Stimulated activated CD8-positive, alpha-beta memory T cell treated with anti-CD3 and anti-CD28 coated beads, Interleukin-15, amount 100 ng/mL, for 24 hours (primary cell): ENCODE data around the gene KCNH1.
"Not testable (repeated sequence)": the region's sequence is repeated elsewhere in the genome, so short reads cannot be mapped to it uniquely, and the experiment has no call there.

Source experiments
- DNase-seq: peaks from one replicate; pipeline ENCODE4 v3.0.0-alpha.2; 2020; ENCODE audit warnings: low read depth

KCNH1 gene

DNA sequence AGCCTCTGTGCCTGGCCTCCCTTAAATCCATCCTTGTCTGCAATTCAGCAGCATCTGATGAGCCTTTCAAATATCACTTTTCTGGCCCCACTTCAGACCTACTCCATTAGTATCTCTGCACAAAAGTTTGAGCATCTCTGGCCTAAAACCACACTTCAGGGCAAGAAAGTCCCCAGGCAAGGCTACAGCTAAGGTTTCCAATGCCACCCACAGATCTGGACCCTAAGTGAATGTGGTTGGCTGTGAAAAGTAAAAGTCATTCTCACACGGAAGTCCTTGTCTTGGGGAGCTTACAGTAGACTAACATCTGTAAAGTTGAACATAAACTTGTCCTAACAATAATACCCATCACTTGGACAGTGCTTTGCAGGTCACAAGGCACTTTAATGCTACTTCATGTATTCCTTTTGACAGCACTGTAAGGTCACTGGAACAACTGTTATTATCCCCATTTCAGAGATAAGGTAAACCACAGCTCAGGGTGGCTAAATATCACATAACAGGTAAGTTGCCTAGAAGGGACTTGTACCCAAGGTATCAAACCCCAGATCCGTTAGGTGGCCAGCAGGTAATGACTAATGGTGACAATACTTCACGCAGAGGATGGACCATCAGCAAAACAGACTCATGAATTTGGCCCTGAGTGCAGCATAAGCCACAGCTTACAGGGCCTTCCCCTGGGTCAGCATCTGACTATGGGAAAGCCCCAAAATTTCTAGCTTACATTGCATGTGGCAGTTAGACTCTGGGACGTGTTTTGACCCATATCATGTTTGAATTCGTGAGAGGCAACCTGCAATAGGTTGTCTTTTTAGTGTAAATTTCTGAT is 449.3 kb downstream of the KCNH1 start:
- DNase-seq = no peak

DNA sequence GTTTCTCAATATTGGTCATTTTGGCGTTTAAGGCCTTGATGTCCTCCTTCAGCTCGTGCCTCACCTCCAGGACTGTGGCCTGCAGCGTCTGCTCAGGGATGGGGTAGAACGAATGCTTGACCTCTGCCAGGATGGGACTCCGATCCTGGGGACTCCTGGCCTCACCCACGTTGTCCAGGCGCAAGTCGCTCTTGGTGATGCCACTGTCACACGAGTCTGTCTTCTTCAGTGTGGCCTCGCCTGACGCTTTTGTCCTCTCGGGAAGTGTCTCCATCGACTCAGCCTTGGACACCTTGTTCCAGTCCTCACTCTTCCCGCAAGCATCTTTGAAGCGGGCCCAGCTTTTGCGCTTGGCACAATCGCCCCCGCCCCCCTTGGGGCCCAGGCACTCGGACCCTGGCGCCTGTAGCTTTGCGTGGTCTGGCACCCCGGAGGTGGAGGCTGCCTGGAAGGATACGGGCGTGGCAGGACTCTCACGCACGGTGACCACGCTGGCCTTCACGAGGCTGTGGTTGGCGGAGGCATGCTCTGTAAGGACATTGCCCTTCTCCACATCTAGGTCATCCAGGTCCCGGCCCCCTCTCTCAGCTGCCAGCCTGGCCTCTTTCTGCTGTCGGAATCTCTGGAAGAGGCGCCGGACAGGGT is 450.4 kb downstream of the KCNH1 start:
- no peak for DNase-seq

DNA sequence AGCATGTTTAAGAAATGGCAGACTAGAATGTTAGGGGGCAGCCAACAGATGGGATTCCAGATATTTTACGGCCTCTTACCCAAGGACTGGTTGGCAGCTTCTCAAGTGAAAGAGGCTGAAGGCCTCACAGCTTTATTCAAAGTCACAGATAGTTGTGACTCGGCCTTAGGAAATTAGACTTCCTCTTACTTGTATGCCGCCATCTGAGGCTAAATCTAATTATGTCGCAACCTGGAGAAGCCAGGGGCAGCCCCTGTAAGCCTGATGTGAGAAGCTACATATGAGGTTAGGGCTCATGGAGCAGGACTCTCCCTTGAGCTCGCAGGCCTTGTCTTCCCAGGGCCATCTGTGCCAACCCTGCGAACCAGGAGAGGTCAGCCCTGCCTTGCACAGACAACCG is 452.8 kb downstream of the KCNH1 start:
- DNase-seq = no peak

DNA sequence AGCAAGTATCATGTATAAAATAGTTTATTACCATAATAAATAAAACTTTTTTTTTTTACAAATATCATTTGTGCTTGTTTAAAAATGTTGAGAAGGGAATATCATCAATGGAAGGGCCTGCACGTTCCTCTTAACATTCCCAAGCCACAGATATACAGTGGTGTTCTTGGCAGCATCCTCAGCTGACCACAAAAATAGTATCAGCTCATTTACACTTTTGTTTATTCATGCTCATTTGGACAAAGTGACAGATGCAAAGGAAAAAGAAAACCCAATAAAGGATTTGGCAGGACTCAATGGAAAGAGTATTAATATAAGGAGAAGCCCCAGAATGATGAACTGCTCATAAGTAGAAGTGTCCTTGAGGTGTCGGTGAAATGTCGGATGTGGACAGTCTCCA is 455.6 kb downstream of the KCNH1 start:
- DNase-seq = no peak

DNA sequence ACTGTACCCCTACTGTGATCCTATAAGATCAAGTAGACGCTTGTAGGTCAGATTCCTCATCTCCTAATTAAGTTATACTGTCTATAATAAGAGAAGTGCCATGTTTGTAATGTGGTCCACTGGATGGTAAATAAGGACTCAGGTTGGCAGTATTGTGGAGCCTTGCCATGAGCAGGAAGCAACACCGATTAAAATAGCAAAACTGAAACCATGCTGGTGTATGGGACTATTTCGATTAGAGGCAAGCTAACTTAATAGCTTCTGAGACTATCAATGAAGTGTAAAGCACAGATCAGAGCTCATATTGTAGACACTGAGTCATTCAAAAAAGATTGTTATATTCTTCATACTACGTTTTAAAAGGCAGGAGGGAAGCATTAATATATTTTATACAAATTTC is 456.4 kb downstream of the KCNH1 start:
- DNase-seq = no peak

DNA sequence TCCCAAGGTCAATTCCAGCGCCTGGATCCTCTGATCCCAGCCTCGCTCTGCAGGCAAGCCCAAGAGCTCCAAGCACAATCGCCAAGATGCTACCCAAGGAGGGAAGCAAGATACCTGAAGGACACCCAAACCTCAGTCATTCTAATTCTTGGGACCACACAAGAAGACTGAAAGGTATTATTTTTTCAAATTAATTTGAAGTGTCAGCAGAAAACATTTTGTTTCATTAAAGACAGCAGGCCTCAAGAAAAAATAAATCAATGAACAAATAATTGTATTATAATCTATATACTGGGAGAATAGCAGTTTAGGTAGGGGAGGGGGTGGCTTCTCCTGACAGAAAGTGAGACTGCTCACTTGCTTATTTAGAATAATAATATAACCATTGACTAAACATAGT is 457.4 kb downstream of the KCNH1 start:
- DNase-seq = no peak

DNA sequence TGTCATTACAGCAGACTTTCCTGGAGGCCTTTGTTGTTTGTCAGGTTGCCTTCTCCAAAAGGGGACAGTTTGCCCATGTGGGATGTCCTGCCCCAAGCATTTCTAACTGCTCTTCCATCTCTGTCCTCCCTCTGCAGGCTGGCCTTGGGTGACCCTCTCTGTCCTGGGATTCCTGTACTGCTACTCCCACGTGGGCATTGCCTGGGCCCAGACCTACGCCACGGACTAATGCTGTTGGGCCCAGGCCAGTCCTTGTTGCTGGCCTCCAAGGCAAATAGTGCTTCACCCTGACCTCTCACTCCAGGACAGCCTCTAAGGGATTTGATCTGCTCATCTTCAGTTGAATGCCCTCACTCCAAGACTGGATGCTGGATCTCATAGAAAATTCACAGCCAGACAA is 459.8 kb downstream of the KCNH1 start:
- no peak for DNase-seq

DNA sequence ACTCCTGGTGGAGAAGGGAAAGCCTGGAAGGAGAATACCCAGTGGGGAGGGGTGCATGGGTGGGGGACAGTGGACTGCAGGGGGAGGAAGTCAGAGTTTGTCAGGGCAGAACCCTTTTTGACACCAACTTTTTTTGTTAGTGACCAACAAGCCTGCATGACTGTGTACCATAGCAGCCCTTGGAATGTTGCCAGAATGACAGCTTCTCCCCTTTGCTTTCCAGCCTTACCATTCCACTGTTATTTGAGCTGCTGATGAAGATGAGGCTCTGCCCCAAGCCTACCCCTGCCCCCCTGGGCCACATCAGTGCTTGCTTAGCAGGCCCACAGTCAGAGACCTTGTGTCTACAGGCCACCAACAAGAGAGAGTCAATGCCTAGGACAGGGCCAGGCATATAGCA is 464.0 kb downstream of the KCNH1 start:
- DNase-seq = no peak

DNA sequence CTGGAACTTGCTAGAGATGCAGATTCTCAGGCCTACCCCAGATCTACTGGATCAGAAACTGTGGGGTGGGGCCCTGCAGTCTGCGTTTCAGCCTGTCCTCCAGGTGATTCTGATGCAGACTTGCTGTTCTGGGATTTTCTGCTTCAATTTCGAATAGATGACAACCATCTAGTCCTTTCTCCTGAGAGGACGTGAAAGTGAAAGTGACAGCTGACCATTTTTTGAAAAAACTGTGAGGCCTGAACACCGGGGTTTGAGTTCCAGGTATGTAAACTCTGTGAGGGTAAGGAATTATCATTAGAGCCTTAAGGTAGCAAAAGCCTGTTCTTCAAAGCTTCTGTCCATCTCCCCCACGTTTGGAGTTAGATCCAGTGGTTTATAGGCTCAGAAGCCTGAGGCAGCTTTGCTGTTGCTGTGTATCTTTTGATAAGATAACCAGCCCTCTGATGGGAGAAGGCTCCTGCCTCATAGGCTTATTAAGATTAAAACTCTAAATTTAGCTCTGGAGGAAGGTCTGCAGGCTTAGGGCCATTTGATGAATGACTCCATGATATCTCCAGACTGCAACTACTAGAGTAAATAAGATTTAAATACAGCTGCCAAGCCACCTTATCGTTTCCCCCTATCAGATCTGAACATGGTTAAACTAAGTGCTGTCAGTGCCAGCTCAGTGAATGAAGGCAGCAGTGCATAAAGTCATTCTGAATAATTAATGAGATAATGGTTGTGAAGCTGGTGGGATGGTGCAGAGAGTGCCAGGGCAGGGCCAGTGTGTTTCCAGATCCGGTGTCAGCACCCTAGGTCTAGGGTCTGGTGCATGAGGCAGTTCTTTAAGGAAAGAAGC is 470.0 kb downstream of the KCNH1 start:
- no peak for DNase-seq

DNA sequence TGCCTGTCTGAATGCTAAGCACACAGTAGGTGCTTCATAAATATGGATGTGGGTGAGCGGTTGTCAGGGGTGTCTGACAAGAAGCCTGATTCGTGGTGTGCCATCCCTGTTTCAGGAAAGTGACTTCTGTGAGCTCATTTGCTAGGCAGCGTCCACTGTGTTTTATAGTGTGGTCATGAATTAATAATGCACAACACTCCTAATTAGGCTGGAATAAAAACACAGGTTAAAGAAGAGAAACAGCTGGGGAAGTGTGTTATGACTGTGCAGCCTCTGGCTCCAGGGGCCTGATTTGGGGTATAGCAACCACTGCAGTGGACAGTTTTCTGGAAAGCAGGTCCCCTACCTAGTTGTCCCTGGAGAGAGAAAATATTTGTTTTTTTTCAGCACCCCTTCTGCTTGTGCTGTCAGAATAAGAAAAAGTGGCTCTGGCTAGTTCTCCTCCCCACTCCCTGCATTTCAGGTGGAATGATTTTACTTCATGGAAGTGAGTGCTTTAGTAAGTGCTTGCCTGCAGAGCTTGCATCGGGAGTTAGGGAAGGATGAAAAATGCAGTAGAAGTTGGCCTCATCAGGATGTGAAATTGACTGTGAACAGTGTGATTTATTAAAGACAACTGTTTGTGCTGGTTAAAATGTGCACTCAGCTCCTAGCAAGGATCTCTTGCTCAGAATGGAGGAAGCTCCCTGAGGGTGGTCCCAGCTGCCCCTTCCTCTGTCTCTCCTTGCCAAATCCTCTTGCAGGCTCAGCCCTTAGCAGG is 471.5 kb downstream of the KCNH1 start:
- DNase-seq = no peak

DNA sequence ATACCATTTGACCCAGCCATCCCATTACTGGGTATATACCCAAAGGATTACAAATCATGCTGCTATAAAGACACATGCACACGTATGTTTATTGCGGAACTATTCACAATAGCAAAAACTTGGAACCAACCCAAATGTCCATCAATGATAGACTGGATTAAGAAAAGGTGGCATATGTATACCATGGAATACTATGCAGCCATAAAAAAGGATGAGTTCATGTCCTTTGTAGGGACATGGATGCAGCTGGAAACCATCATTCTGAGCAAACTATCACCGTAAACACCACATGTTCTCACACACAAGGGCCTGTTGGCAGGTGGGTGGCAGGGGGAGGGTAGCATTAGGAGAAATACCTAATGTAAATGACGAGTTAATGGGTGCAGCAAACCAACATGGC is 472.4 kb downstream of the KCNH1 start:
- not testable (repeated sequence) for DNase-seq

DNA sequence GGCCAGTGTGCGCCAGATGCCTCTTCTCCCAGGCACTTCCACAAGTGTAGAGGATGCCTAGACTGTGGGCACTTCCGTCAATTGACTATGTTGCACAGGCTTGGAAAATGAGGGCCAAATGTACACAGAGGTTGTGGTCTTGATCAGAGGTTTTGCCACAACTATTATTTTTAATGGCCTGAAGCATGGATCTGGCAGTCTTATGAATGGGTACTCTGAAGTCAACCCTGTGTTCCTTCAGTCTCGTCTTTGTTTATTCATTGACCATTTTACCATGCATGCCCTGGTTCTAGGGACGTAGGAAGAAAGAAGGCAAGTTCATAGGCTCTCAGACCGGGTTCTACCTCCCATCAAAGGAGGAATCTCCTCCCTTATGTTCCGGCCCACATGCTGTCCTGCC is 476.1 kb downstream of the KCNH1 start:
- no peak for DNase-seq

DNA sequence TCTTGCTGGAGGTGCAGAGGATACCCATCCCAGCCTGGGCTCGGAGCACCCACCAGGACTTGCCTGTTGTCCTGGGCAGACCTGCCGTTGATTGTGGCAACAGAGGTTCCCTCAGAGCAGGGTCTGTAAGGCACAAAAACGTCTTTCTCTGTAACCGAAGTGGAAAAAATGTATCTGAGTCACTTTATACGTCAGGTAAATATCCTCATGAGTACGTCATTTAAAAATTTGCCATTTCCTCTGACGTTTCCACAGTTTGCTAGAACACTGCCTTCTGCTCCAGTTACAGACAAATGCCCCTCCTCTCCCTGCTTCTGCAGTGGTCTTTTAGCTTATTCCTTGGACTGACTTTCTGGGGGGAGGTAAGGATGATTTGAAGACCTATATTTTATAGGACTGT is 478.4 kb downstream of the KCNH1 start:
- no peak for DNase-seq

DNA sequence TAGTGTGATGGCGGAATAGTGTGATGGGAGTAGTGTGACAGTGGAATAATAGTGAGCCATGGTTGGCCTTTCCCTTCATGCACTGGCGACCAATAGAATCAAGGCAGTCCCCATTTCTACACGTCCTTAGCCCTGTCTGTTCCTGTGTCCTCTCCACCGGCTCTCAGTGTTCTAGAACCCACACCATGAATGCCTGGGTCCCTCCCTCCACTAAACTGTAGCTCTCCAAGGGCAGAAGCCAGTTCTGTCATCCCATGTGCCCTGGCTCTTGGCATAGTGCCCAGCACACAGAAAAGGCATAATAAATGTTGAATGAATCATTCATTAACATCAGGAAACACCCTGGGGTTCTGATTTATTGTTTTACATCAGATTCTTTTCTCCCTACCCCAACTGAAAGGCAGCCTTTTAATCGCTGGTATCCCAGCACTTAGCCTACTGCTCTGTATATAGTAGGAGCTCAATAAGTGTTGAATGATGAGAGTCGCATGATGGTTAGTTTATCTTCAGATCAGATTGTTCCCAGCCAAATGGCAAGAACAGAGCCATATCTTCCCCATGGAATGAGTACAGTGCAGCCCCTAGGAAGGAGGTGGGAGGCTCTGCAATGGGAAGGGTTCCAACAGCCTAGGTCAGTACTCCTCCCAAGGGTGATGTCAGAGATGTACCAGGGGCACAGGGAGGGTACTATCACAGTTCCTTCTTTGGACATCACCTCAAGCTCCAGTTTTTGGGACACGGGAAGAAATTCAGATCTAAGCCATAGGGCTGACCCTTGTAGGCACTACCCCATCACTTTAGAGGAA is 479.6 kb downstream of the KCNH1 start:
- no peak for DNase-seq

DNA sequence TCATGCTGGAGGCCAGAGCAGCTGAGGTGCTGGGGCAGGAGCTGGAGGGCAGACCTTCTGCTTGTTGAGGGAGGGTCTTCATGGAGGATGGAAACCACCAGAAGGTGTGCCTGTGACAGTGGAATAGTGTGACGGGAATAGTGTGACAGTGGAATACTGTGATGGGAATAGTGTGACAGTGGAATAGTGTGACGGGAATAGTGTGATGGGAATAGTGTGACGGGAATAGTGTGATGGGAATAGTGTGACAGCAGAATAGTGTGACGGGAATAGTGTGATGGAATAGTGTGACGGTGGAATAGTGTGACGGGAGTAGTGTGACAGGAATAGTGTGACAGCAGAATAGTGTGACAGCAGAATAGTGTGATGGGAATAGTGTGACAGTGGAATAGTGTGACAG is 480.2 kb downstream of the KCNH1 start:
- no peak for DNase-seq

DNA sequence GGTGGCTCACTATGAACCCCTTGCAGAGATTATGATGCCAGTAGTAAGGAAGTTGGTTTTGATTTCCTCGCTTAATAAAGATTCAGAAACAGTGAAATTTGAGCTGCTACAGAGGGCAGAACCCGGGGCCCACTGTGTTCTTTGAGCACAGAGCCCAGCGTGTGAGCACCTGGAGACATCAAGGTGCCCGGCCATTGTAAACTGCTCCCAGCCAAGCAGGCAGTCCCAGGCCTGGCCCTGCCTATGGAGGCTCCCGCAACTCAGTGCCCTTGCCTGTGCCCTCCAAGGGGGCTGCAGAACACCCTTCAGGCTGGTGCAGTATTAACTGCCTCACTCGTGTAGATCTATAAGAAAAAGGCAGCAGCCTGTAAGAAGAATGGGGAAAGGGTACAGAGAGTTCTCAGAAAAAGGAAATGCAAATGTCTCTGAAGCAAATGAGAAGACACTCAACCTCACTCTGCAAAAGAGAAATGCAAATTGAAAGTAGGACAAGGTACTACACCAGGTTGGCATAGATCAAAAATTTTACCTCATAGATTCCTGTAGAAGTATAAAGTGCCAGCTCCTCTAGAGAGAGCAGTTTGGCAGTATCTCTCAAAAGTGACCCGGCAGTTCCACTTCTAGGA is 481.5 kb downstream of the KCNH1 start:
- no peak for DNase-seq

DNA sequence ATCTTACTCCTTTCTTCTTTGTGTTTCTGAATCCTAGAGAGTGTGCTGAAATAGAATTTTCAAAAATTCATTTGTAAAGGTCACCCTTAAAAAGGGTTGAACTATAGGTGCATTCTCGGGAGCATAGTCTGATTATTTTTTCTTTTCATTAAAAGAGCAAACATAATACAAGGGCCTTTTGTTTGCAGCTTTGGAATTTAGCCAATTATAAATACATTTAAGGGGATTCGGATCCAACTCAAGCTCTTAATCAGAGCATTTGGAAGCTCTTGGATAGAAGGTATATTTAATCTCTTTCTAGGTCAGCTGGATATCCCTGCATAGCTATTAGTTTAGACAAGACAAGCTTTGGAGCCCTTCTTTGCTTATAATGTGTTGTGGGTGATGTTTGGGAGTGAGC is 483.5 kb downstream of the KCNH1 start:
- DNase-seq = no peak

DNA sequence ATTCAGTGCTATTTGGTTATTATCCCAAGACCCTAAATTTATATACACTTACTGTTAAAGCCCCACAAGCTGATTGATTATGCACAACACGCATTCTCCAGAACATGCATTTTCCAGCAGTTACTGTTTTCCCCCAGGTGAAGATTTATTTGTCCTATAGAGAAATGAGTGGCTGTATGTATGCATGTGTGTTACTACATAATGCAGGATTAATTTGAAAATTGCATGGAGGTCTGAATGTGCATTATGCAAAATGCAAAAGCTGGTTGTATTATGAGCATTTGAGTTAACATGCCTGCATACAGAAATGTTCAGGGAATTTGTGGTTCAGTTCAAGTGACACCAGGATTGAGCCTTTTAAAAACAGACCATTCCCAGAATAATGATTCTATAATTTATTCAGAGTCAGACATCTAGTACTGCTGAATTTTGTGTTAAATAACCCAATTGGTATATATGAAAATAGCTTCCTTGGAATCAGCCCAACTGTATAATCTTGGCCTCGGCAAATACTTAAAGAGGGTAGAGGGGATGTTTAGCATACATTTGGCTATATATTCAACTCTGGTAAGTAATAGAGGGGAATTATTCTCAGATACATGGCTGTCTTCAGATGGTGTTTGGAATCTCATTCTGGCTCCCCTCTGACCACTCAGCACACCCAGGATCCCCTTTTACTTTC is 485.2 kb downstream of the KCNH1 start:
- DNase-seq = no peak

DNA sequence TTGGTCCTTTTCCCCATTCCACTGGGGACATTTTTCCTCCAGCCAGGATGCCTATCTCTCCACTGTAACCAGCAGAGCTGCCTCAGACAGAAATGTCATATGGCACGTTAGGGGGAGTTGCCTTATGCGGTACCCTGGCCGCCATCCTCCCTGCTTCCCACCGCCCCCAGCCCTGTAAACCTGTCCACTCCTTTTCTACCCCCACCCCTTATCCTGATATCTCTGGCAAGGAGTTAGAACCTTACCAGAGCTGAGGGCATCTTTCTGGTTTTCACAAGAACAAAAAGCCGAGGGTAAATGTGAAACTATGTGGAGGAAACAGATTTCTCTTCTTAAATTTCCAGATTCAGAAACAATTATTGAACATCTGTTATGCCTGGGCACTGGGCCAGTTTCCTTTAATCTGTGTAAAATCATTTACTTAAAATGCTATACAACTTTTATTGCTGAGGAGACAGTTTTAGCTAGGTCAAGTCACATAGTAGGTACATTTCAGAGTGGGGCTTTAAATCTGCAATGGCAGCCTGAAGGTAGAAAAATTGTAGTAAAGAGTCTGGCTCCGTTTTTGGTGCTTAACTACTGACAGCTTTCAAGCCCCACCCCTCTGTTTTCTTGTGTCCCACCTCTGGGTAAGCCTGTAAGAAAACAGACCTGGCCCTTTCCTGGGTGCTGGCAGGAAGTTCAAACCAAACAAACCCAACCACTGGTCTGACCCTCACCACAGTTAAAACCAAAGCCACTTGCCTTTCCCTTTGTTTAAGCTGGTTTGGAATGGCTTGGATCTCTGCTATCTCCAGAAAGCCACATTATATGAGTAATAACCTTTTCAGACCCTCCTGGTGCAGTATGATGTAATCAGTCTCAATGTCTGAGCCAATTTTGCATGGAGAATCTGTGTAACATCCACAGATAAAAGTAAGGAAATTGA is 486.3 kb downstream of the KCNH1 start:
- no peak for DNase-seq
